ENCODE measurements around the gene TMEM121. TPM values are rescaled to one million over a fixed set of nuclear protein-coding genes. Genes with fewer than 3 reads are reported as not detected.
"Not testable (repeated sequence)": the region's sequence is repeated elsewhere in the genome, so short reads cannot be mapped to it uniquely, and the experiment has no call there.

Gene TMEM121
- total and polyA plus RNA-seq, 5 donors from 2014 or later: 1.8 to 5.8 (median 3.7) TPM

DNA sequence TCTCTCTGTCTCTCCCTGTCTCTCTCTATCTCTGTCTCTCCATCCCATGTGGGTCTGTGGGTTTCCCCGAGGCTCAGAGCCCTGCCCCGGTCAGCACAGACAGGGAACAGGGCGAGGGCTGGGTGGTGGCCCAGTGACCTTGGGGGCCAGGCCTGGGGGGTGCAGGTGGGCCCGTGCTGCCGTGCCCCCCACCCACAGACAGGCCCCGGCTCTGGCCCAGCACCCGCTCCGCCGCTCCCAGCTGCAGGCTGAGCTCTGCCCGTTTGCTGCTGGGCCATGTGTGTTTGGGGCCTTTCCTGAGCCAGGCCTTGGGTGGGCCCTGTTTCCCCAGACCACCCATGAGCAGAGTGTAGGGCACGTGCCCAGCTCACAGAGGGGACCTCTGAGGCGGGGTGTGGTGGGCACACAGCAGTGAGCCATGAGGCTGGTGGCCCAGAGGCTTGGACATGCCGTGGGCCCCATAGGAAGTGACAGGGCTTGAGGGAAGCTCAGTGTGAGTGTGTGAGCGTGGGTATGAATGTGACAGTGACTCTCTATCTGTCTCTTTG is 51.0 kb downstream of the TMEM121 start:
- Histone ChIP-seq H3K9me3 (ENCODE audit: control insufficient read depth in 2 of 2, low read length in 2 of 2) (no peaks in the 10 kb centered on the region), H3K27ac (ENCODE audit: insufficient read depth, low read length, poor library complexity, severe bottlenecking) (no peak overlapping the region), H3K36me3 (ENCODE audit: control insufficient read depth, insufficient read depth, low read length) (no peaks in the 10 kb centered on the region), H3K27me3 (ENCODE audit: control insufficient read depth, insufficient read depth, low read length) (no peaks in the 10 kb centered on the region), H3K4me1 (ENCODE audit: control insufficient read depth, insufficient read depth, low read length, poor library complexity, severe bottlenecking) (no peaks in the 10 kb centered on the region), H3K4me3 (ENCODE audit: low read depth, low read length) (no peak overlapping the region)
- Mint-ChIP-seq H3K9me3 (no peaks in the 10 kb centered on the region), H3K4me3 (no peak overlapping the region), H3K27me3 (peaks cover 4% of the 10 kb centered on the region), H3K27ac (no peak overlapping the region), H3K36me3 (no peaks in the 10 kb centered on the region), H3K4me1 (peaks cover 0 to 8% (median 3%) of the 10 kb centered on the region in 4 donors)
- ATAC-seq (ENCODE audit: low read depth in 2 of 2) (no peak), DNase-seq (peak in 1 of 3 donors; percentile 41)

DNA sequence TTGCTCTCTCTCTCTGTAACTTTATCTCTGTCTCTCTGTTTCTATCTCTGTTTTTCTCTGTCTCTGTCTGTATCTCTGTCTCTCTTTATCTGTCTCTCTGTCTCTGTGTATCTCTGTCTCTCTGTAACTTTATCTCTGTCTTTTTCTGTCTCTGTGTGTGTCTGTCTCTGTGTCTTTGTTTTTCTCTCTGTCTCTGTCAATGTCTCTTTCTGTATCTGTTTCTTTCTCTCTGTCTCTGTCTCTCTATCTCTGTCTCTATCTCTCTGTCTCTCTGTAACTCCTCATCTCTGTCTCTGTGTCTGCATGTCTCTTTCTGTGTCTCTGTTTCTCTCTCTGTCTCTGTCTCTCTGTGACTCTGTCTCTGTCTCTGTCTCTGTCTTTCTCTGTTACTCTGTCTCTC is 51.7 kb downstream of the TMEM121 start:
- Histone ChIP-seq H3K27me3 (ENCODE audit: control insufficient read depth, insufficient read depth, low read length) (no peaks in the 10 kb centered on the region), H3K9me3 (ENCODE audit: control insufficient read depth in 2 of 2, low read length in 2 of 2) (no peaks in the 10 kb centered on the region), H3K27ac (ENCODE audit: insufficient read depth, low read length, poor library complexity, severe bottlenecking) (no peak overlapping the region), H3K4me1 (ENCODE audit: control insufficient read depth, insufficient read depth, low read length, poor library complexity, severe bottlenecking) (no peaks in the 10 kb centered on the region), H3K4me3 (ENCODE audit: low read depth, low read length) (no peak overlapping the region), H3K36me3 (ENCODE audit: control insufficient read depth, insufficient read depth, low read length) (no peaks in the 10 kb centered on the region)
- Mint-ChIP-seq H3K9me3 (no peaks in the 10 kb centered on the region), H3K27ac (peak overlapping the region in 1 of 3 donors; percentile 42), H3K27me3 (peaks cover 4% of the 10 kb centered on the region), H3K4me1 (peaks cover 0 to 8% (median 3%) of the 10 kb centered on the region in 4 donors), H3K36me3 (no peaks in the 10 kb centered on the region), H3K4me3 (no peak overlapping the region)
- no peak for DNase-seq
- ATAC-seq (ENCODE audit: low read depth in 2 of 2): no peak

DNA sequence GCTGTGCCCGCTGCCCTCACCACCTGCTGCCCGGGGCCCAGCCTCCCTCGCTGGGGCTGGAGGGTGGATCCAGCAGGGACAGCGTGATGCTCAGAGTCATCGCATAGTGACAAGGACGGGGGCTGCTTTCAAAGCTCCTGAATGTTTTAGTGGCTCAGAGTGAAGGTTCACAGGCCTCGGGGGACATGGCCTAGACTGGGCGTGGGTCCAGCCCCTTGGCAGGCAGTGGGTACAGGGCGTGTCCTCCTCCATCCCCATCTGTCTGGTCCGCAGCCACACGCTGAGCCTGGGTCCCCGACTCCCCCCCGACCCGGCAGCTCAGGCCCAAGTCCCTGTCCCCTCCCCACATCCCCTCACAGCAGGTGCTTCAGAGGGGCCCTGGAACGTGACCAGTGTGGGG is 52.8 kb downstream of the TMEM121 start:
- H3K27ac Mint-ChIP-seq; H3K36me3 ChIP-seq (ENCODE audit: control insufficient read depth, insufficient read depth, low read length); H3K27ac ChIP-seq (ENCODE audit: insufficient read depth, low read length, poor library complexity, severe bottlenecking); H3K27me3 ChIP-seq (ENCODE audit: control insufficient read depth, insufficient read depth, low read length); H3K4me3 Mint-ChIP-seq; H3K4me3 ChIP-seq (ENCODE audit: low read depth, low read length); H3K9me3 ChIP-seq (ENCODE audit: control insufficient read depth in 2 of 2, low read length in 2 of 2); H3K4me1 ChIP-seq (ENCODE audit: control insufficient read depth, insufficient read depth, low read length, poor library complexity, severe bottlenecking); H3K4me1 Mint-ChIP-seq; H3K36me3 Mint-ChIP-seq; DNase-seq; H3K9me3 Mint-ChIP-seq; ATAC-seq (ENCODE audit: low read depth in 2 of 2); H3K27me3 Mint-ChIP-seq: not testable (repeated sequence)

Other genes starting within 250 kb of the TMEM121 start
- gene BRF1, start 225.6 kb upstream of the TMEM121 start, total RNA-seq: 58.9 TPM
- gene BRF1, start 225.6 kb upstream of the TMEM121 start, polyA plus RNA-seq: 1 to 10 TPM; 5.6 to 8.7 (median 7.5) TPM
- 64.0 TPM for gene PACS2, start 211.8 kb upstream of the TMEM121 start, total RNA-seq
- 1 to 10 TPM in 2 of 4 donors, under 1 TPM in 2; 0.72 to 3.4 (median 1.5) TPM for gene PACS2, start 211.8 kb upstream of the TMEM121 start, polyA plus RNA-seq
- 3.1 TPM for gene TEX22, start 128.0 kb upstream of the TMEM121 start, total RNA-seq
- gene TEX22, start 128.0 kb upstream of the TMEM121 start, polyA plus RNA-seq: under 1 TPM; 0.11 to 0.31 (median 0.21) TPM
- 123 TPM for gene MTA1, start 106.8 kb upstream of the TMEM121 start, total RNA-seq
- gene MTA1, start 106.8 kb upstream of the TMEM121 start, polyA plus RNA-seq: 1 to 10 TPM; 2.5 to 3.1 (median 3.0) TPM
- 37.1 TPM for gene CRIP2, start 51.8 kb upstream of the TMEM121 start, total RNA-seq
- gene CRIP2, start 51.8 kb upstream of the TMEM121 start, polyA plus RNA-seq: 100 to 1,000 TPM in 2 of 4 donors, 10 to 100 TPM in 2; 12.0 to 131 (median 72.9) TPM
- 558 TPM for gene CRIP1, start 39.7 kb upstream of the TMEM121 start, total RNA-seq
- gene CRIP1, start 39.7 kb upstream of the TMEM121 start, polyA plus RNA-seq: 1,000 to 10,000 TPM; 1,044 to 2,243 (median 1,681) TPM
- gene TEDC1, start 35.3 kb upstream of the TMEM121 start, total RNA-seq: 118 TPM
- gene TEDC1, start 35.3 kb upstream of the TMEM121 start, polyA plus RNA-seq: 10 to 100 TPM in 1 of 4 donors, 1 to 10 TPM in 3; 5.5 to 10.4 (median 7.9) TPM

All from CD4-positive, CD25-positive, alpha-beta regulatory T cell (primary cell).